GM19035 (cell line): ENCODE data around the gene LELP1.
A peak's percentile ranks its signal among the peaks of the same experiment; 100 is the strongest.
"Not testable (repeated sequence)": the region's sequence is repeated elsewhere in the genome, so short reads cannot be mapped to it uniquely, and the experiment has no call there.

Experiments used
- ATAC-seq: cut with Tn5 transposase; IDR thresholded peaks from one replicate; pipeline ENCODE4 v1.9.1; 2021; ENCODE audit not compliant: unreplicated experiment

Gene LELP1

GRCh38 chr1:153203130-153203529 is at the start of gene LELP1:
Gene LELP1, plus strand, starts transcription at chr1:153203430. Its CDS starts 1,278 bp downstream, at chr1:153204708.
- ATAC-seq, result no peak

GRCh38 chr1:153155541-153155940 is 47.7 kb upstream of the LELP1 start:
- ATAC-seq, result no peak

GRCh38 chr1:153168686-153169085 is 34.5 kb upstream of the LELP1 start:
- ATAC-seq, result no peak

- no peak for ATAC-seq
These were observed 28.6 kb upstream of the LELP1 start for GRCh38 chr1:153174624-153175023.

- ATAC-seq, result no peak
These were observed 24.3 kb upstream of the LELP1 start for GRCh38 chr1:153178922-153179321.

- no peak for ATAC-seq
These were observed 22.7 kb upstream of the LELP1 start for GRCh38 chr1:153180556-153180955.

GRCh38 chr1:153188301-153188700 is 14.9 kb upstream of the LELP1 start:
- not testable (repeated sequence) for ATAC-seq

GRCh38 chr1:153190373-153190772 is 12.9 kb upstream of the LELP1 start:
- no peak for ATAC-seq

GRCh38 chr1:153192697-153193096 is 10.5 kb upstream of the LELP1 start:
- no peak for ATAC-seq

GRCh38 chr1:153194331-153195050 is 8.7 kb upstream of the LELP1 start:
- no peak for ATAC-seq

GRCh38 chr1:153195216-153195615 is 8.0 kb upstream of the LELP1 start:
- ATAC-seq, result no peak

GRCh38 chr1:153202006-153202405 is 1.2 kb upstream of the LELP1 start:
- no peak for ATAC-seq

GRCh38 chr1:153206631-153207030 is 3.4 kb downstream of the LELP1 start:
- no peak for ATAC-seq

GRCh38 chr1:153210206-153210605 is 7.0 kb downstream of the LELP1 start:
- no peak for ATAC-seq

GRCh38 chr1:153212201-153212600 is 9.0 kb downstream of the LELP1 start:
- ATAC-seq, result no peak

GRCh38 chr1:153213519-153213918 is 10.3 kb downstream of the LELP1 start:
- no peak for ATAC-seq

- no peak for ATAC-seq
These were observed 14.0 kb downstream of the LELP1 start, which contains the start of gene PRR9 for GRCh38 chr1:153217212-153217611. Gene PRR9, plus strand, starts transcription at chr1:153217584. Its CDS starts 561 bp downstream, at chr1:153218145.

- ATAC-seq, result no peak
These were observed 14.7 kb downstream of the LELP1 start for GRCh38 chr1:153217744-153218416.

GRCh38 chr1:153220606-153221303 is 17.5 kb downstream of the LELP1 start:
- no peak for ATAC-seq

- peak; percentile 91 for ATAC-seq
These were observed 20.0 kb downstream of the LELP1 start for GRCh38 chr1:153223040-153223891.

- ATAC-seq, result no peak
These were observed 24.6 kb downstream of the LELP1 start for GRCh38 chr1:153227810-153228209.
